K562 (cell line): ENCODE measurements around the gene NCOA6. TPM values are rescaled to one million over a fixed set of nuclear protein-coding genes. Genes with fewer than 3 reads are reported as not detected.

Experiments
- ATAC-seq: fragments of 200-7000 bp; cut with Tn5 transposase; 3 replicates; pipeline ENCODE4 v1.9.1; 2020; ENCODE audit warnings: moderate library complexity
- BruUV-seq: library from RNA; stranded (reverse); fragments of 400-500 nt; replicated peaks from 2 replicates; lab custom pipeline; 2021; lab: Mats Ljungman, UMichigan
- CTCF ChIA-PET: fragments of 300-600 bp; formaldehyde crosslinking; extraction: SDS; loops from one replicate; lab custom pipeline; 2021; ENCODE audit warnings: low intra/inter-chr PET ratio; lab: Yijun Ruan, JAX
- POLR2A ChIA-PET: fragments of 300-600, 350-650 bp; sonication (Branson Sonifier 250); formaldehyde crosslinking; extraction: SDS; loops from one replicate; lab custom pipeline; 2021; ENCODE audit warnings: antibody characterized with exemption, inconsistent platforms; lab: Yijun Ruan, JAX
- DNase-seq, 4 experiments: peaks; one replicate each; pipeline versions ENCODE4 v3.0.0 to v3.0.0-alpha.2; 2011 to 2018; ENCODE audit warnings: low spot score in 3 of 4, mixed read lengths in 3 of 4; ENCODE audit errors: extremely low read depth in 1 of 4
- FAIRE-seq: peaks from 2 replicates; lab custom pipeline; 2011; peaks lifted over from hg19 to GRCh38; lab: Jason Lieb, UNC
- H2AFZ ChIP-seq: 2 replicates; pipeline ENCODE4 v1.6.0; 2011; ENCODE audit warnings: low read depth, low read length, control low read depth, inconsistent platforms
- H3K27ac ChIP-seq: fragments of 200-600 bp; 3 replicates; pipeline ENCODE4 v1.8.0; 2011; ENCODE audit warnings: low read depth, mild to moderate bottlenecking, control low read depth, inconsistent platforms, low read length, moderate library complexity, mixed read lengths; ENCODE audit errors: extremely low read depth
- H3K27me3 ChIP-seq, 2 experiments: fragments of 300-600 bp in 1 of 2; 2 replicates in 1 of 2; 3 replicates in 1 of 2; pipeline versions ENCODE4 v1.6.0 to v1.8.0; 2011; ENCODE audit warnings: inconsistent platforms in 2 of 2, low read length in 2 of 2, mild to moderate bottlenecking in 1 of 2, mixed read lengths in 1 of 2, moderate library complexity in 1 of 2; ENCODE audit not compliant: control insufficient read depth in 2 of 2, insufficient read depth in 2 of 2
- H3K36me3 ChIP-seq: fragments of 300-600 bp; 3 replicates; pipeline ENCODE4 v1.8.0; 2011; ENCODE audit warnings: mild to moderate bottlenecking, low read length, inconsistent platforms; ENCODE audit not compliant: control insufficient read depth, insufficient read depth
- H3K4me1 ChIP-seq, 2 experiments: fragments of 200-600 bp in 1 of 2; replicated peaks in 1 of 2; 2 replicates in 1 of 2; 3 replicates in 1 of 2; pipeline versions ENCODE4 v1.5.1 to v1.8.0; 2011; ENCODE audit warnings: inconsistent platforms in 2 of 2, low read length in 2 of 2, mild to moderate bottlenecking in 1 of 2, mixed read lengths in 1 of 2, moderate library complexity in 1 of 2; ENCODE audit not compliant: control insufficient read depth in 2 of 2, insufficient read depth in 2 of 2
- H3K4me2 ChIP-seq: 2 replicates; pipeline ENCODE4 v1.6.1; 2011; ENCODE audit warnings: low read length, control low read depth, inconsistent platforms, mixed read lengths; ENCODE audit not compliant: insufficient read depth
- H3K4me3 ChIP-seq: fragments of 200-600 bp; sonication (generic), shearing (Covaris generic); 2 replicates; pipeline ENCODE4 v1.5.1; 2016; ENCODE audit warnings: control low read depth, inconsistent platforms
- H3K79me2 ChIP-seq: fragments of 200-600 bp; 3 replicates; pipeline ENCODE4 v1.8.0; 2011; ENCODE audit warnings: low read length, inconsistent platforms; ENCODE audit not compliant: control insufficient read depth, insufficient read depth
- H3K9ac ChIP-seq, 2 experiments: 2 replicates each; pipeline versions ENCODE4 v1.6.0 to v1.6.1; 2011; ENCODE audit warnings: low read depth in 2 of 2, low read length in 2 of 2, control low read depth in 1 of 2, inconsistent platforms in 1 of 2, mild to moderate bottlenecking in 1 of 2, mixed read lengths in 1 of 2; ENCODE audit not compliant: insufficient read depth in 1 of 2
- H3K9me1 ChIP-seq: one replicate; pipeline ENCODE4 v1.6.0; 2011; ENCODE audit warnings: inconsistent platforms, mild to moderate bottlenecking, low read length, moderate library complexity; ENCODE audit not compliant: control insufficient read depth, insufficient read depth
- H3K9me3 ChIP-seq: replicated peaks from 2 replicates; pipeline ENCODE4 v1.5.1; 2011; ENCODE audit warnings: low read depth, low read length, inconsistent platforms; ENCODE audit not compliant: control insufficient read depth, insufficient read depth
- H4K20me1 ChIP-seq: replicated peaks from 2 replicates; pipeline ENCODE4 v1.6.1; 2011; ENCODE audit warnings: low read length, inconsistent platforms, mixed read lengths; ENCODE audit not compliant: control insufficient read depth, insufficient read depth
- CREM ChIP-seq: IDR thresholded peaks from 2 replicates; pipeline ENCODE4 v1.6.1; 2014; ENCODE audit warnings: antibody characterized with exemption, low read depth
- FOXA1 ChIP-seq: fragments of 450-650 bp; IDR thresholded peaks from 2 replicates; pipeline ENCODE4 v1.6.1; 2016; ENCODE audit warnings: mild to moderate bottlenecking, borderline replicate concordance
- HES1 ChIP-seq: fragments of 450-650 bp; IDR thresholded peaks from 2 replicates; pipeline ENCODE4 v1.6.1; 2016; ENCODE audit warnings: low read depth, mild to moderate bottlenecking, moderate library complexity
- RBM17 ChIP-seq: fragments of 200-400 bp; formaldehyde crosslinking; IDR thresholded peaks from 2 replicates; pipeline ENCODE4 v1.6.1; 2017; ENCODE audit warnings: low read depth, mild to moderate bottlenecking, low read length, borderline replicate concordance
- SMARCA5 ChIP-seq: fragments of 450-650 bp; IDR thresholded peaks from 2 replicates; pipeline ENCODE4 v1.6.1; 2016
- SPI1 ChIP-seq: IDR thresholded peaks from 2 replicates; pipeline ENCODE4 v1.6.1; 2011; ENCODE audit warnings: low read depth, low read length, control low read depth, borderline replicate concordance
- USF2 ChIP-seq: sonication (generic); formaldehyde crosslinking; IDR thresholded peaks from 2 replicates; pipeline ENCODE4 v1.5.0; 2020; ENCODE audit warnings: missing genetic modification reagents
- ZNF583 ChIP-seq: fragments of 250-450 bp; sonication (Bioruptor Pico); IDR thresholded peaks from 2 replicates; pipeline ENCODE4 v1.4.0; 2020
- WGBS: fragments of 100-300 bp; shearing (Covaris generic); methylation state at CpG from one replicate; pipeline ENCODE4 v1.1.6; 2016; ENCODE audit warnings: low coverage, mixed read lengths; ENCODE audit not compliant: insufficient coverage; ENCODE audit errors: missing lambda C conversion rate; 5-methylcytosine and 5-hydroxymethylcytosine counted together
- in situ Hi-C: fragments of 300-500 bp; cut with MboI; formaldehyde crosslinking; loops from 4 replicates; pipeline ENCODE4 v1.15.0; 2018; ENCODE audit warnings: inconsistent platforms, mixed read lengths
- intact Hi-C: fragments of 100-400 bp; cut with micrococcal nuclease; formaldehyde crosslinking; loops from 2 replicates; pipeline ENCODE4 v1.14.2; 2022
- polyA plus RNA-seq, 8 experiments: library from polyadenylated mRNA; depleted of rRNA in 4 of 8; stranded (reverse) in 5 of 8; unstranded in 3 of 8; fragments of >200 nt; fragmentation: Nextera tagmentation in 2 of 8; fragmentation: Illumina TruSeq in 1 of 8; extraction: Ambion mirVana in 2 of 8; extraction: Trizol in 1 of 8; gene quantifications; 2 replicates each; pipeline versions ENCODE4 v1.2.1 to v1.2.3, GENCODE V29; 2011 to 2014; ENCODE audit warnings: inconsistent platforms in 1 of 8, missing spikeins in 1 of 8
- total RNA-seq, 7 experiments: library from RNA; depleted of rRNA in 6 of 7; stranded (reverse); fragments of >200 nt in 6 of 7; fragmentation: Illumina TruSeq in 2 of 7; extraction: Trizol in 2 of 7; gene quantifications; 2 replicates each; pipeline versions ENCODE4 v1.2.1 to v1.2.3, GENCODE V29; 2011 to 2021; ENCODE audit warnings: low replicate concordance in 1 of 7

The NCOA6 gene
- total and polyA plus RNA-seq, 9 of the 15 experiments (the other 6 are each of a cell fraction or from before 2014, with no cell fraction given) = 6.1 to 25.0 (median 9.5) TPM

- 0 out of 3 replicates have a peak, but pooled peaks cover 4% of the 10 kb centered on the region for H3K36me3 ChIP-seq
- CTCF ChIA-PET = no interaction called here
- POLR2A ChIA-PET = interaction anchor here (0.6 to 3.4 kb wide), 2 partner anchors 11 to 649 kb away, joined by 4 to 10 read pairs; no protein-coding TSS in a partner anchor
- BruUV-seq = no TSS peak
- intact Hi-C loops (no loop called here), in situ Hi-C loops (no loop called here)
- DNase-seq (no peak), ATAC-seq (no peak), FAIRE-seq (no peak)
- H4K20me1 ChIP-seq = peaks cover 7% of the 10 kb centered on the region; the same call in 1 of the 2 replicates
- no peak overlapping the region for H3K9ac ChIP-seq
- H3K27me3 ChIP-seq = no peaks in the 10 kb centered on the region
- H3K4me1 ChIP-seq = peaks cover 0 to 5% of the 10 kb centered on the region in 2 experiments; a peak in 4 of 5 replicates
- H3K4me3 ChIP-seq = no peak overlapping the region
- no peak overlapping the region for H3K27ac ChIP-seq
- peaks cover 74% of the 10 kb centered on the region for H3K79me2 ChIP-seq
- no peak overlapping the region for H3K4me2 ChIP-seq
- no peaks in the 10 kb centered on the region for H3K9me3 ChIP-seq
- no peak overlapping the region for H2AFZ ChIP-seq
- no peak for TF ChIP-seq SPI1
- no peak for TF ChIP-seq HES1
- no peak for TF ChIP-seq CREM
- no peak for TF ChIP-seq USF2 (CRISPR knock-in tag)
- TF ChIP-seq FOXA1 = no peak
- TF ChIP-seq RBM17 = no peak
- no peak for TF ChIP-seq ZNF583 (CRISPR knock-in tag)
- no peak for TF ChIP-seq SMARCA5
- no peaks in the 10 kb centered on the region for H3K9me1 ChIP-seq
- WGBS = 44% methylated on average over 2 of the region's 2 CpGs
These were observed 7.7 kb downstream of the NCOA6 start for GRCh38 chr20:34817801-34818200.
